HEK293 (cell line): ENCODE data around the gene NINJ2.
A peak's percentile ranks its signal among the peaks of the same experiment; 100 is the strongest.

Experiments used
- BCL11B ChIP-seq: fragments of 450-650 bp; formaldehyde crosslinking; IDR thresholded peaks from 2 replicates; pipeline ENCODE4 v1.5.1; 2016; ENCODE audit warnings: low read depth, missing biosample characterization, missing genetic modification characterization
- EGR2 ChIP-seq: fragments of 450-650 bp; formaldehyde crosslinking; IDR thresholded peaks from 2 replicates; pipeline ENCODE4 v1.5.1; 2016; ENCODE audit warnings: low read depth, missing biosample characterization, missing genetic modification characterization
- PRDM1 ChIP-seq: fragments of 450-650 bp; formaldehyde crosslinking; IDR thresholded peaks from 2 replicates; pipeline ENCODE4; 2016; ENCODE audit warnings: missing biosample characterization, missing genetic modification characterization
- ZBTB10 ChIP-seq: fragments of 450-650 bp; formaldehyde crosslinking; IDR thresholded peaks from 2 replicates; pipeline ENCODE4 v1.5.1; 2016; ENCODE audit warnings: missing biosample characterization, missing genetic modification characterization
- ZBTB8A ChIP-seq: fragments of 450-650 bp; formaldehyde crosslinking; IDR thresholded peaks from 2 replicates; pipeline ENCODE4 v1.5.1; 2016; ENCODE audit warnings: missing biosample characterization, missing genetic modification characterization
- ZNF138 ChIP-seq: fragments of 450-650 bp; formaldehyde crosslinking; IDR thresholded peaks from 2 replicates; pipeline ENCODE4 v1.5.1; 2016; ENCODE audit warnings: missing biosample characterization, missing genetic modification characterization, borderline replicate concordance
- ZNF16 ChIP-seq: fragments of 450-650 bp; formaldehyde crosslinking; IDR thresholded peaks from 2 replicates; pipeline ENCODE4 v1.5.1; 2016; ENCODE audit warnings: low read depth, missing biosample characterization, missing genetic modification characterization
- ZNF239 ChIP-seq: fragments of 450-650 bp; formaldehyde crosslinking; IDR thresholded peaks from 2 replicates; pipeline ENCODE4 v1.5.1; 2016; ENCODE audit warnings: missing biosample characterization, missing genetic modification characterization
- ZNF280D ChIP-seq: fragments of 450-650 bp; formaldehyde crosslinking; IDR thresholded peaks from 2 replicates; pipeline ENCODE4 v1.5.1; 2016; ENCODE audit warnings: missing biosample characterization, missing genetic modification characterization
- ZNF302 ChIP-seq: fragments of 450-650 bp; formaldehyde crosslinking; IDR thresholded peaks from 2 replicates; pipeline ENCODE4 v1.5.1; 2016; ENCODE audit warnings: missing biosample characterization, missing genetic modification characterization, low read depth
- ZNF350 ChIP-seq: fragments of 450-650 bp; formaldehyde crosslinking; IDR thresholded peaks from 2 replicates; pipeline ENCODE4 v1.5.0; 2017; ENCODE audit warnings: missing biosample characterization, mild to moderate bottlenecking, missing genetic modification characterization
- ZNF362 ChIP-seq: fragments of 450-650 bp; formaldehyde crosslinking; IDR thresholded peaks from 2 replicates; pipeline ENCODE4 v1.5.1; 2016; ENCODE audit warnings: missing biosample characterization, missing genetic modification characterization
- ZNF366 ChIP-seq: fragments of 450-650 bp; formaldehyde crosslinking; conservative IDR thresholded peaks from 2 replicates; pipeline ENCODE4 v1.5.1; 2016; ENCODE audit warnings: missing biosample characterization, missing genetic modification characterization
- ZNF423 ChIP-seq: fragments of 450-650 bp; formaldehyde crosslinking; IDR thresholded peaks from 2 replicates; pipeline ENCODE4 v1.5.1; 2016; ENCODE audit warnings: missing biosample characterization, missing genetic modification characterization
- ZNF426 ChIP-seq: fragments of 450-650 bp; formaldehyde crosslinking; IDR thresholded peaks from 2 replicates; pipeline ENCODE4 v1.5.1; 2017; ENCODE audit warnings: missing biosample characterization, missing genetic modification characterization, mild to moderate bottlenecking, inconsistent platforms, moderate library complexity
- ZNF473 ChIP-seq: fragments of 450-650 bp; formaldehyde crosslinking; IDR thresholded peaks from 2 replicates; pipeline ENCODE4 v1.5.1; 2017; ENCODE audit warnings: missing biosample characterization, missing genetic modification characterization
- ZNF488 ChIP-seq: fragments of 450-650 bp; formaldehyde crosslinking; IDR thresholded peaks from 2 replicates; pipeline ENCODE4 v1.5.1; 2016; ENCODE audit warnings: missing biosample characterization, missing genetic modification characterization
- ZNF514 ChIP-seq: fragments of 450-650 bp; formaldehyde crosslinking; IDR thresholded peaks from 2 replicates; pipeline ENCODE4 v1.5.1; 2016; ENCODE audit warnings: missing biosample characterization, missing genetic modification characterization
- TF ChIP-seq, protein P1 (sequence below): fragments of 450-650 bp; formaldehyde crosslinking; conservative IDR thresholded peaks from 2 replicates; pipeline ENCODE4 v1.5.1; 2016; ENCODE audit warnings: low read depth, missing biosample characterization, missing genetic modification characterization
- TF ChIP-seq, protein P2 (sequence below): fragments of 450-650 bp; formaldehyde crosslinking; IDR thresholded peaks from 2 replicates; pipeline ENCODE4 v1.5.1; 2017; ENCODE audit warnings: missing biosample characterization, missing genetic modification characterization
- TF ChIP-seq, protein P3 (sequence below): fragments of 450-650 bp; IDR thresholded peaks from 2 replicates; pipeline ENCODE4 v1.5.1; 2018; ENCODE audit warnings: missing biosample characterization, mild to moderate bottlenecking, missing genetic modification characterization
- TF ChIP-seq, protein P4 (sequence below): fragments of 450-650 bp; formaldehyde crosslinking; IDR thresholded peaks from 2 replicates; pipeline ENCODE4 v1.5.1; 2017; ENCODE audit warnings: missing biosample characterization, mild to moderate bottlenecking, missing genetic modification characterization, moderate library complexity

NINJ2 gene

DNA sequence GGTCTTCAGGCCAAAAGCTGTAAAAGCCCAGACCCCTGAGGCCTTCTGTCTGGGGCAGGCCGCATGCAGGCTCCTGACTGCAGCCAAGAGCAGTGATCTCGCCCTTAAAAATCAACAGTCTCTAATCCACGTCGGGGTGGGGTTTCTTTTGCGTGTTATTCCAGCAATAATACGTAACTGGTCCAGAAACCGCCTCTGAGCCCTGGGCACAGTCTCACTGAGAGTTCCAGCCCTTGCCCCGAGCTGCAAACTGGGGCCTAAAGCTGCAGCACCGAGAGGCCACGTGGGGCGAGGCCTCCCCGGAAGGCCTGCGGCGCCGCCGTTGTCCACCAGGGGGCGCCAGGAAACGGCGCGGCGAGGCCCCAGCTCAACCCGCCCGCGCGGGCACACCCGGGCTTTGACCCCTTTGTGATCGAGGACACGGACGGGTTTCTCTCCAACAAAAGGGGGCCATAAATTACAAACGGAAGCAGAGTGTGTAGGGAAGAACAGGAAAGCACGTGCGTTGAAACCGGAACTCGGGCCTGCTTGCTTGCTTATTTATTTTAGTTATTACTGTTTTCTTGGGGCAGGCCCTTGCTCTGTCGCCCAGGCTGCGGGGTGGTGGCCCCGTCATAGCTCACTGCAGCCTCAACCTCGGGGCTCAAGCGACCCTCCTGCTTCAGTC is 87.2 kb downstream of the NINJ2 start (continued):
- TF ChIP-seq, protein P1, sequence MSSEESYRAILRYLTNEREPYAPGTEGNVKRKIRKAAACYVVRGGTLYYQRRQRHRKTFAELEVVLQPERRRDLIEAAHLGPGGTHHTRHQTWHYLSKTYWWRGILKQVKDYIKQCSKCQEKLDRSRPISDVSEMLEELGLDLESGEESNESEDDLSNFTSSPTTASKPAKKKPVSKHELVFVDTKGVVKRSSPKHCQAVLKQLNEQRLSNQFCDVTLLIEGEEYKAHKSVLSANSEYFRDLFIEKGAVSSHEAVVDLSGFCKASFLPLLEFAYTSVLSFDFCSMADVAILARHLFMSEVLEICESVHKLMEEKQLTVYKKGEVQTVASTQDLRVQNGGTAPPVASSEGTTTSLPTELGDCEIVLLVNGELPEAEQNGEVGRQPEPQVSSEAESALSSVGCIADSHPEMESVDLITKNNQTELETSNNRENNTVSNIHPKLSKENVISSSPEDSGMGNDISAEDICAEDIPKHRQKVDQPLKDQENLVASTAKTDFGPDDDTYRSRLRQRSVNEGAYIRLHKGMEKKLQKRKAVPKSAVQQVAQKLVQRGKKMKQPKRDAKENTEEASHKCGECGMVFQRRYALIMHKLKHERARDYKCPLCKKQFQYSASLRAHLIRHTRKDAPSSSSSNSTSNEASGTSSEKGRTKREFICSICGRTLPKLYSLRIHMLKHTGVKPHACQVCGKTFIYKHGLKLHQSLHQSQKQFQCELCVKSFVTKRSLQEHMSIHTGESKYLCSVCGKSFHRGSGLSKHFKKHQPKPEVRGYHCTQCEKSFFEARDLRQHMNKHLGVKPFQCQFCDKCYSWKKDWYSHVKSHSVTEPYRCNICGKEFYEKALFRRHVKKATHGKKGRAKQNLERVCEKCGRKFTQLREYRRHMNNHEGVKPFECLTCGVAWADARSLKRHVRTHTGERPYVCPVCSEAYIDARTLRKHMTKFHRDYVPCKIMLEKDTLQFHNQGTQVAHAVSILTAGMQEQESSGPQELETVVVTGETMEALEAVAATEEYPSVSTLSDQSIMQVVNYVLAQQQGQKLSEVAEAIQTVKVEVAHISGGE (tag by site-specific recombination): peak; percentile 91
- TF ChIP-seq ZNF488 (no peak), ZNF239 (tag by site-specific recombination) (no peak), ZNF423 (tag by site-specific recombination) (no peak), ZBTB8A (peak; percentile 86), ZNF426 (tag by site-specific recombination) (no peak), ZNF350 (tag by site-specific recombination) (no peak), ZNF362 (tag by site-specific recombination) (no peak), ZNF473 (no peak), ZNF138 (no peak), ZNF16 (no peak), EGR2 (tag by site-specific recombination) (peak; percentile 41; the same call in 1 of the 2 replicates), ZBTB10 (peak; percentile 84), ZNF280D (no peak), BCL11B (tag by site-specific recombination) (0 out of 2 replicates have a peak, but pooled peaks have one; percentile 47), ZNF514 (tag by site-specific recombination) (no peak), PRDM1 (tag by site-specific recombination) (no peak), ZNF302 (tag by site-specific recombination) (no peak), ZNF366 (tag by site-specific recombination) (no peak)
- TF ChIP-seq, protein P2, sequence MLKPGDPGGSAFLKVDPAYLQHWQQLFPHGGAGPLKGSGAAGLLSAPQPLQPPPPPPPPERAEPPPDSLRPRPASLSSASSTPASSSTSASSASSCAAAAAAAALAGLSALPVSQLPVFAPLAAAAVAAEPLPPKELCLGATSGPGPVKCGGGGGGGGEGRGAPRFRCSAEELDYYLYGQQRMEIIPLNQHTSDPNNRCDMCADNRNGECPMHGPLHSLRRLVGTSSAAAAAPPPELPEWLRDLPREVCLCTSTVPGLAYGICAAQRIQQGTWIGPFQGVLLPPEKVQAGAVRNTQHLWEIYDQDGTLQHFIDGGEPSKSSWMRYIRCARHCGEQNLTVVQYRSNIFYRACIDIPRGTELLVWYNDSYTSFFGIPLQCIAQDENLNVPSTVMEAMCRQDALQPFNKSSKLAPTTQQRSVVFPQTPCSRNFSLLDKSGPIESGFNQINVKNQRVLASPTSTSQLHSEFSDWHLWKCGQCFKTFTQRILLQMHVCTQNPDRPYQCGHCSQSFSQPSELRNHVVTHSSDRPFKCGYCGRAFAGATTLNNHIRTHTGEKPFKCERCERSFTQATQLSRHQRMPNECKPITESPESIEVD (tag by site-specific recombination): no peak
- TF ChIP-seq, protein P3, sequence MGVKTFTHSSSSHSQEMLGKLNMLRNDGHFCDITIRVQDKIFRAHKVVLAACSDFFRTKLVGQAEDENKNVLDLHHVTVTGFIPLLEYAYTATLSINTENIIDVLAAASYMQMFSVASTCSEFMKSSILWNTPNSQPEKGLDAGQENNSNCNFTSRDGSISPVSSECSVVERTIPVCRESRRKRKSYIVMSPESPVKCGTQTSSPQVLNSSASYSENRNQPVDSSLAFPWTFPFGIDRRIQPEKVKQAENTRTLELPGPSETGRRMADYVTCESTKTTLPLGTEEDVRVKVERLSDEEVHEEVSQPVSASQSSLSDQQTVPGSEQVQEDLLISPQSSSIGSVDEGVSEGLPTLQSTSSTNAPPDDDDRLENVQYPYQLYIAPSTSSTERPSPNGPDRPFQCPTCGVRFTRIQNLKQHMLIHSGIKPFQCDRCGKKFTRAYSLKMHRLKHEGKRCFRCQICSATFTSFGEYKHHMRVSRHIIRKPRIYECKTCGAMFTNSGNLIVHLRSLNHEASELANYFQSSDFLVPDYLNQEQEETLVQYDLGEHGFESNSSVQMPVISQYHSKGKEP (tag by site-specific recombination): peak; percentile 80
- TF ChIP-seq, protein P4, sequence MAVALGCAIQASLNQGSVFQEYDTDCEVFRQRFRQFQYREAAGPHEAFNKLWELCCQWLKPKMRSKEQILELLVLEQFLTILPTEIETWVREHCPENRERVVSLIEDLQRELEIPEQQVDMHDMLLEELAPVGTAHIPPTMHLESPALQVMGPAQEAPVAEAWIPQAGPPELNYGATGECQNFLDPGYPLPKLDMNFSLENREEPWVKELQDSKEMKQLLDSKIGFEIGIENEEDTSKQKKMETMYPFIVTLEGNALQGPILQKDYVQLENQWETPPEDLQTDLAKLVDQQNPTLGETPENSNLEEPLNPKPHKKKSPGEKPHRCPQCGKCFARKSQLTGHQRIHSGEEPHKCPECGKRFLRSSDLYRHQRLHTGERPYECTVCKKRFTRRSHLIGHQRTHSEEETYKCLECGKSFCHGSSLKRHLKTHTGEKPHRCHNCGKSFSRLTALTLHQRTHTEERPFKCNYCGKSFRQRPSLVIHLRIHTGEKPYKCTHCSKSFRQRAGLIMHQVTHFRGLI (tag by site-specific recombination): peak; percentile 62; the same call in 1 of the 2 replicates
